Measurements from ENCODE around the gene NEMP2. TPM values are rescaled to one million over a fixed set of nuclear protein-coding genes. Genes with fewer than 3 reads are reported as not detected.

Gene NEMP2
- total RNA-seq, 4 donors from 2014 or later, result 1.1 to 1.7 (median 1.6) TPM

DNA sequence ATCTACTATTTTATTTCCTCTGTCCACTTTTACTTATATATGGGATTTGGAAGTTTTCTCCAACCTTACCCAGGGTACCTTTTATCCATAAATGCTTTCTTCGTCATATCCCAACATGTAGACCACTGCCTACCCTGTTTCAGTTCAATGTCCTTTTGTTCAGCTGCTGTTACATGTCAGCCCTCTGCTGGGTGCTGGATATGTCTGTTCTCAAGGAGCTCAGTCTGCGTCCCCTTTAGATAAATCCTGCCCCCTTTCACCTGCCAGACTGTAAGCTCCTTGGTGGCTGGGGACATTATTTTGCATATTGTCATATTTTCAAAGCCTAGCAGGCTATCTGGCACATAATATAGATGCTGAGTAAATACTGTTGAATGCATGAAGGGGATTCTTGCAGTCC, 53.2 kb downstream of the NEMP2 start:
- no peak overlapping the region for H3K4me3 ChIP-seq (ENCODE audit: low read depth, poor library complexity, severe bottlenecking)
- no peak for TF ChIP-seq POLR2A (IDR thresholded peaks at IDR 0.05)
- TF ChIP-seq, protein P1, sequence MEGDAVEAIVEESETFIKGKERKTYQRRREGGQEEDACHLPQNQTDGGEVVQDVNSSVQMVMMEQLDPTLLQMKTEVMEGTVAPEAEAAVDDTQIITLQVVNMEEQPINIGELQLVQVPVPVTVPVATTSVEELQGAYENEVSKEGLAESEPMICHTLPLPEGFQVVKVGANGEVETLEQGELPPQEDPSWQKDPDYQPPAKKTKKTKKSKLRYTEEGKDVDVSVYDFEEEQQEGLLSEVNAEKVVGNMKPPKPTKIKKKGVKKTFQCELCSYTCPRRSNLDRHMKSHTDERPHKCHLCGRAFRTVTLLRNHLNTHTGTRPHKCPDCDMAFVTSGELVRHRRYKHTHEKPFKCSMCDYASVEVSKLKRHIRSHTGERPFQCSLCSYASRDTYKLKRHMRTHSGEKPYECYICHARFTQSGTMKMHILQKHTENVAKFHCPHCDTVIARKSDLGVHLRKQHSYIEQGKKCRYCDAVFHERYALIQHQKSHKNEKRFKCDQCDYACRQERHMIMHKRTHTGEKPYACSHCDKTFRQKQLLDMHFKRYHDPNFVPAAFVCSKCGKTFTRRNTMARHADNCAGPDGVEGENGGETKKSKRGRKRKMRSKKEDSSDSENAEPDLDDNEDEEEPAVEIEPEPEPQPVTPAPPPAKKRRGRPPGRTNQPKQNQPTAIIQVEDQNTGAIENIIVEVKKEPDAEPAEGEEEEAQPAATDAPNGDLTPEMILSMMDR (IDR thresholded peaks at IDR 0.05), result no peak
- DNase-seq (ENCODE audit: low spot score in 2 of 2), result no peak
- intact Hi-C loops (cut with DNase I; ENCODE audit: low total_unique reads), result no loop called here
- WGBS, 2 donors, result 39 to 86% methylated on average over 2 of the region's 2 CpGs

DNA sequence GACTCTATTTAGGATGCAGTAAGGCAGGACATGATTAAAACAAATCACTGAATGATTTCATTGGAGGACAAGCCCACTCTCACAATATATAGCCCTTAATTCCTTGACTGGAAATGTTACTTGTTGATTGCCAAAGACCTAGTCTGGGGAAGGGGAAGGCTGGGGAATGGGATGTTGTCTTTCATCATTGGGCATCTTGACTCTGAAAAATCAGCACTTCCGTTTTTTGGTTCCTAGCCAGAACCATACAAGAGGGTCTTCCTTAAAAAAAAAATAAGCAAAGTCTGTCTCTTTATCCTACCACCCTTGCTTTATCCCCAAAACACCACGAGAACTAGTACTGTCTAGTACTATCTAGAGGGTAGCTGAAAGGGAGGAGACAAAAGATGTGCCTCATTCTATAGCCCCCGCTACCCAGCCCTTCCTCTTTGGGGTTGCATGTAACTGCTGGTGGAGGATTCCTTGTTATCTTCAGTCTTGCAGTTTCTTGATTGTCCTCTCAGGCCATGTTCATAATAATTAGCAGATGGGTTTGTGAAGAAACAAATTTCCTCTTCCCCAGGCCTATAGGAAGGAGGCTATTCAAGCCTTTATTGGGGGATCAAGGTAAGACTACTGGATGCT, 55.8 kb downstream of the NEMP2 start:
- 79 to 80% methylated on average over 3 of the region's 3 CpGs for WGBS, 2 donors
- no peak for TF ChIP-seq POLR2A (IDR thresholded peaks at IDR 0.05)
- TF ChIP-seq, protein P1 (IDR thresholded peaks at IDR 0.05), result no peak
- no peak overlapping the region for H3K4me3 ChIP-seq (ENCODE audit: low read depth, poor library complexity, severe bottlenecking)
- intact Hi-C loops (cut with DNase I; ENCODE audit: low total_unique reads), result no loop called here
- DNase-seq (ENCODE audit: low spot score in 2 of 2), result no peak

DNA sequence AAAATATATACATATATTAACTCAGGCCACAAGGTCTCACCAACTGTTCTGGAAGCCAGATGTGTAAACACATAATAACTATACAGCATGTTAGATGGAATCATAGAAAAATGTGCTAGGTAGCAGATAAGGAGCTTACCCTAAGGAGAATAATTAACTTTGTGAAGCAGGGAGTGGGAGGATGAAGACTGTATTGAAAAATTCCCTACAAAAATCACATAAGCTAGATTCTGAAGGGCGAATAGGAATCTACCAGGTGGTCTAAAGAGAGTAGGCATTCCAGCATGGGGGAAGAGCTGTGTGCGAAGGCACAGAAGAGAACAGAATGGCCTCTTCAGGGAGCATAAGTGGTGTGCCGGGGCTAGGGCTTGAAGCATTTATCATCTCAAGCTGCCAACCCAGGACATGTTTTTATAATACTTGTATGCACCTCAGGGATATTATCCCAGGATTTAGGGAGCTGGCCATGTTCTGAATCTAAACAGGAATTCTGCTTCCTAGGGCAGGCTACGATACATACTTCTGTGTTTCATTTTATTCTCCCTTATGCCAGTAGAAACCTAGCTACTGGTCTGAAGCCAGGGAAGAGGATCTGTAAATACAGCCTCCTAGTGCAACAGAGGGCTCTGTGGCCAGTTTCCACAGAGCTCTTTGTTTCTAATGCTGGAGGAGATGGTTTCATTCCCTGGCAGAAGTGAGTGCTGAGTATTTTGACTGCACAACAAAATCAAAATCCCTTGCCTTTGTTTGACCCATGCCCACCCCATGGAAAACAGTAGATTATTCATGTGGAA, 56.7 kb downstream of the NEMP2 start:
- TF ChIP-seq POLR2A (IDR thresholded peaks at IDR 0.05), result no peak
- TF ChIP-seq, protein P1 (IDR thresholded peaks at IDR 0.05), result no peak
- H3K4me3 ChIP-seq (ENCODE audit: low read depth, poor library complexity, severe bottlenecking), result no peak overlapping the region
- WGBS, 2 donors, result 50 to 61% methylated on average over 4 of the region's 4 CpGs
- DNase-seq (ENCODE audit: low spot score in 2 of 2), result no peak
- intact Hi-C loops (cut with DNase I; ENCODE audit: low total_unique reads), result no loop called here

DNA sequence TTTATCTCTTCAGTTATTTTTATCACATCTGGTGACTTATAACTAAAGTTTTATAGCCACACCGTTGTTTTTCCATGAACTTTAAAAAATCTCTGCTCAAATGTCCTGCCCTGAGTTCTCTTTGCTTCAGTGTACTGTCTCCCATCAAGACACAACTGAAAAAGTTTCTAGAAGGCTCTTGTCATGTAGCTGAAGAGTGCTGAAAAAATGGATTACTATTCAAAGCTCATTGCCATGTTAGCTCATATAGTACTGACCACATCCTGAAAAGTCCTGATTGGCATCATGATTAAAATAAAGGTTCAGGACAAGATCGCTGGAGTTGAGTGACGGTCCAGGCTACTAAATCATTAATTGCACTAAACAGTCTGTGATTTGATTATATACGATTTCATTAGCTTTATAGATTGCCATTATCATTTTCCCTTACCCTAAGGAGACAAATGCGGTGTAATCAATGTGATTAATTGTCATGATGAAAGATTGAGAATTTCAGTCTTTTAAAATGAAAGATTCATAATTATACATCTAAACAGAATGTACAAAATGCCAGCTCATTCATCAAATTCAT, 64.2 kb downstream of the NEMP2 start:
- no peak for DNase-seq (ENCODE audit: low spot score in 2 of 2)
- 73 to 75% methylated on average over 5 of the region's 5 CpGs for WGBS, 2 donors
- H3K4me3 ChIP-seq (ENCODE audit: low read depth, poor library complexity, severe bottlenecking), result no peak overlapping the region
- no peak for TF ChIP-seq POLR2A (IDR thresholded peaks at IDR 0.05)
- TF ChIP-seq, protein P1 (IDR thresholded peaks at IDR 0.05), result no peak
- intact Hi-C loops (cut with DNase I; ENCODE audit: low total_unique reads), result no loop called here

DNA sequence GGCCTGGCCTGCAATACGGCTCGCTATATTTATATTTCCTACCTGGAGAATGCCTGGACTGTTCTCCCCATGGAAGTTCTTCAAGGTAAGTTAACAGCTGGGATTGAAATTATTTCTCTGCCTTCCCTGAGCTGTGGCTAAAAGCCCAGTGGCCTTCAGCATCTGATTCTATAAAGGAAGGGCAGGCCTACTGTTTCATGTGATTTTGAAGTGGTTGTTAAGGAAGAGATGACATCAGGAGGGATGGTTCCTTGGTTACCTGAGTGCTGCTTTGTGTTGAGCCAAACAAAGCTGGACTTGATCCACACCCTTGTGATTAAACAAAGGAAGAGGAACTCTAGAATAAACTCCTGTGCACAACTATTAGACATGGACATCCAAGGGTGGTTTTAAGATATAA, 64.8 kb downstream of the NEMP2 start:
- DNase-seq (ENCODE audit: low spot score in 2 of 2), result peak in 1 of 2 donors; percentile 34
- no peak for TF ChIP-seq POLR2A (IDR thresholded peaks at IDR 0.05)
- TF ChIP-seq, protein P1 (IDR thresholded peaks at IDR 0.05), result no peak
- H3K4me3 ChIP-seq (ENCODE audit: low read depth, poor library complexity, severe bottlenecking), result no peak overlapping the region
- whole genome bisulfite sequencing, 2 donors, result 58 to 76% methylated on average over 2 of the region's 2 CpGs
- intact Hi-C loops (cut with DNase I; ENCODE audit: low total_unique reads), result no loop called here

Measured in lower leg skin (tissue), 4 donors.